H1 (cell line): ENCODE data around the gene OOSP3. TPM values are rescaled to one million over a fixed set of nuclear protein-coding genes. Genes with fewer than 3 reads are reported as not detected.

Experiments
- CTCF ChIA-PET: fragments of 300-600 bp; sonication (Branson Sonifier 250); formaldehyde crosslinking; loops from one replicate; lab custom pipeline; 2021; ENCODE audit not compliant: partially characterized antibody; lab: Charles Lee
- POLR2A ChIA-PET: fragments of 300-600 bp; sonication (Branson Sonifier 250); formaldehyde crosslinking; loops from one replicate; lab custom pipeline; 2021; ENCODE audit warnings: inconsistent platforms; ENCODE audit not compliant: partially characterized antibody; lab: Charles Lee
- DNase-seq, 2 experiments: peaks; one replicate each; pipeline versions ENCODE4 v3.0.0 to v3.0.0-alpha.2; 2010 to 2022; ENCODE audit warnings: low spot score in 2 of 2, low read depth in 1 of 2, mixed read lengths in 1 of 2
- FAIRE-seq: peaks from 2 replicates; lab custom pipeline; 2011; peaks lifted over from hg19 to GRCh38; lab: Jason Lieb, UNC
- H2AFZ ChIP-seq: 2 replicates; pipeline ENCODE4 v1.8.1; 2012; ENCODE audit warnings: low read length, inconsistent platforms
- H2AK5ac ChIP-seq: 2 replicates; pipeline ENCODE4 v1.6.1; 2013; ENCODE audit warnings: low read depth, low read length
- H2BK120ac ChIP-seq: replicated peaks from 2 replicates; pipeline ENCODE3; 2013; ENCODE audit warnings: low read depth, low read length, inconsistent platforms
- H2BK12ac ChIP-seq: 2 replicates; pipeline ENCODE4 v1.6.1; 2013; ENCODE audit warnings: low read depth, low read length
- H2BK15ac ChIP-seq: 2 replicates; pipeline ENCODE4 v1.6.1; 2013; ENCODE audit warnings: low read length
- H2BK20ac ChIP-seq: 2 replicates; pipeline ENCODE4 v1.6.1; 2013; ENCODE audit warnings: low read length
- H2BK5ac ChIP-seq: 2 replicates; pipeline ENCODE4 v1.6.1; 2013; ENCODE audit warnings: low read depth, low read length
- H3K14ac ChIP-seq: 2 replicates; pipeline ENCODE4 v1.6.1; 2013; ENCODE audit warnings: inconsistent platforms; ENCODE audit not compliant: insufficient read length
- H3K18ac ChIP-seq: 2 replicates; pipeline ENCODE4 v1.6.1; 2013; ENCODE audit warnings: low read length; ENCODE audit errors: extremely low read depth
- H3K23ac ChIP-seq: 2 replicates; pipeline ENCODE4 v1.6.1; 2013; ENCODE audit warnings: inconsistent platforms; ENCODE audit not compliant: insufficient read length
- H3K23me2 ChIP-seq: 2 replicates; pipeline ENCODE4 v1.6.1; 2013; ENCODE audit warnings: low read depth, low read length
- H3K27ac ChIP-seq: 2 replicates; pipeline ENCODE4 v1.6.1; 2011; ENCODE audit warnings: low read depth, low read length, inconsistent platforms
- H3K27me3 ChIP-seq, 4 experiments: replicated peaks in 1 of 4; 1 replicate in 1 of 4; 2 replicates in 3 of 4; pipeline versions ENCODE4 v1.6.1 to v1.8.1; 2011 to 2013; ENCODE audit warnings: low read length in 3 of 4, mild to moderate bottlenecking in 3 of 4, inconsistent platforms in 2 of 4, mixed read lengths in 2 of 4, moderate library complexity in 1 of 4; ENCODE audit not compliant: control insufficient read depth in 3 of 4, insufficient read depth in 3 of 4; ENCODE audit errors: extremely low read depth in 1 of 4
- H3K36me3 ChIP-seq, 4 experiments: 2 replicates each; pipeline versions ENCODE4 v1.6.1 to v1.8.1; 2011 to 2013; ENCODE audit warnings: mild to moderate bottlenecking in 4 of 4, low read length in 3 of 4, moderate library complexity in 2 of 4, control low read depth in 1 of 4, inconsistent platforms in 1 of 4; ENCODE audit not compliant: insufficient read depth in 4 of 4, control insufficient read depth in 2 of 4
- H3K4ac ChIP-seq: replicated peaks from 2 replicates; pipeline ENCODE3; 2013; ENCODE audit warnings: low read length, low read depth, mixed read lengths, inconsistent platforms; ENCODE audit not compliant: insufficient read length
- H3K4me1 ChIP-seq, 4 experiments: replicated peaks in 1 of 4; 1 replicate in 1 of 4; 2 replicates in 3 of 4; pipeline versions ENCODE4 v1.6.1 to v1.8.1; 2011 to 2013; ENCODE audit warnings: low read length in 3 of 4, inconsistent platforms in 2 of 4, mixed read lengths in 1 of 4; ENCODE audit not compliant: insufficient read depth in 4 of 4, control insufficient read depth in 3 of 4
- H3K4me2 ChIP-seq, 2 experiments: 2 replicates each; pipeline versions ENCODE4 v1.6.1 to v1.8.1; 2011 to 2013; ENCODE audit warnings: low read depth in 2 of 2, low read length in 2 of 2, control low read depth in 1 of 2, inconsistent platforms in 1 of 2, mild to moderate bottlenecking in 1 of 2; ENCODE audit not compliant: insufficient read depth in 1 of 2
- H3K4me3 ChIP-seq, 4 experiments: fragments of 200-600, 300-600 bp in 1 of 4; sonication (generic), shearing (Covaris generic), sonication (Bioruptor Twin) in 1 of 4; 2 replicates each; pipeline versions ENCODE4 v1.5.1 to v1.8.1; 2011 to 2016; ENCODE audit warnings: low read length in 4 of 4, low read depth in 3 of 4, control low read depth in 2 of 4, inconsistent platforms in 2 of 4, mild to moderate bottlenecking in 2 of 4, mixed read lengths in 1 of 4, moderate library complexity in 1 of 4; ENCODE audit not compliant: insufficient read depth in 2 of 4; ENCODE audit errors: extremely low read depth in 1 of 4
- H3K56ac ChIP-seq: replicated peaks from 2 replicates; pipeline ENCODE3; 2013; ENCODE audit warnings: low read depth, mild to moderate bottlenecking, mixed read lengths, low read length, inconsistent platforms; ENCODE audit not compliant: insufficient read length
- H3K79me1 ChIP-seq: 2 replicates; pipeline ENCODE4 v1.6.1; 2013; ENCODE audit warnings: low read depth, low read length, control low read depth
- H3K79me2 ChIP-seq, 2 experiments: 2 replicates each; pipeline versions ENCODE4 v1.6.1 to v1.8.1; 2012 to 2013; ENCODE audit warnings: low read length in 2 of 2, mild to moderate bottlenecking in 2 of 2, inconsistent platforms in 1 of 2; ENCODE audit not compliant: insufficient read depth in 2 of 2, control insufficient read depth in 1 of 2
- H3K9ac ChIP-seq, 4 experiments: replicated peaks in 1 of 4; 1 replicate in 1 of 4; 2 replicates in 3 of 4; pipeline versions ENCODE4 v1.6.1 to v1.8.1; 2011 to 2013; ENCODE audit warnings: low read depth in 3 of 4, low read length in 3 of 4, control low read depth in 2 of 4, mild to moderate bottlenecking in 2 of 4, moderate library complexity in 2 of 4, inconsistent platforms in 1 of 4; ENCODE audit errors: extremely low read depth in 1 of 4
- H3K9me3 ChIP-seq, 2 experiments: 2 replicates each; pipeline versions ENCODE4 v1.6.1 to v1.8.1; 2012 to 2013; ENCODE audit warnings: mild to moderate bottlenecking in 2 of 2, moderate library complexity in 2 of 2, control low read depth in 1 of 2, inconsistent platforms in 1 of 2, low read depth in 1 of 2, low read length in 1 of 2, mixed read lengths in 1 of 2; ENCODE audit not compliant: insufficient read depth in 2 of 2
- H4K20me1 ChIP-seq, 2 experiments: replicated peaks in 1 of 2; 2 replicates each; pipeline versions ENCODE3 to v1.8.1; 2011 to 2013; ENCODE audit warnings: inconsistent platforms in 2 of 2, low read length in 2 of 2, mild to moderate bottlenecking in 1 of 2; ENCODE audit not compliant: insufficient read depth in 2 of 2, control insufficient read depth in 1 of 2
- H4K5ac ChIP-seq: 2 replicates; pipeline ENCODE4 v1.6.1; 2013; ENCODE audit warnings: low read length, low read depth, mixed read lengths, inconsistent platforms; ENCODE audit not compliant: insufficient read length
- H4K8ac ChIP-seq: 2 replicates; pipeline ENCODE4 v1.8.0; 2013; ENCODE audit warnings: mild to moderate bottlenecking, moderate library complexity, low read length, inconsistent platforms; ENCODE audit not compliant: insufficient read depth; ENCODE audit errors: extremely low read depth
- H4K91ac ChIP-seq: replicated peaks from 2 replicates; pipeline ENCODE3; 2013; ENCODE audit warnings: low read length, mixed read lengths, inconsistent platforms; ENCODE audit not compliant: insufficient read length
- BRCA1 ChIP-seq: IDR thresholded peaks from 2 replicates; pipeline ENCODE4 v1.6.1; 2012; ENCODE audit warnings: low read depth, low read length, improper control_type of control experiment
- CEBPB ChIP-seq: IDR thresholded peaks from 2 replicates; pipeline ENCODE4 v1.6.1; 2012; ENCODE audit warnings: low read depth, low read length
- CHD1 ChIP-seq: IDR thresholded peaks from 2 replicates; pipeline ENCODE4 v1.6.1; 2012; ENCODE audit warnings: low read depth, low read length, improper control_type of control experiment
- CHD2 ChIP-seq: IDR thresholded peaks from 2 replicates; pipeline ENCODE4 v1.6.1; 2012; ENCODE audit warnings: low read length, improper control_type of control experiment
- EZH2 ChIP-seq: fragments of 200-600 bp; sonication (generic); IDR thresholded peaks from 2 replicates; pipeline ENCODE4 v1.7.1; 2012; ENCODE audit warnings: low read depth, mild to moderate bottlenecking, moderate library complexity, low read length, inconsistent platforms; ENCODE audit not compliant: severe bottlenecking
- GTF2F1 ChIP-seq: IDR thresholded peaks from 2 replicates; pipeline ENCODE4 v1.6.1; 2012; ENCODE audit warnings: low read depth, low read length, improper control_type of control experiment, borderline replicate concordance
- KDM1A ChIP-seq: fragments of 200-600, 300-600 bp; sonication (generic); IDR thresholded peaks from 2 replicates; pipeline ENCODE4 v1.7.1; 2016; ENCODE audit warnings: mild to moderate bottlenecking, low read length, borderline replicate concordance
- KDM5A ChIP-seq: fragments of 200-600 bp; IDR thresholded peaks from 2 replicates; pipeline ENCODE4 v1.7.1; 2012; ENCODE audit warnings: mild to moderate bottlenecking, low read length, inconsistent platforms, mixed read lengths
- MAFK ChIP-seq: IDR thresholded peaks from 2 replicates; pipeline ENCODE4 v1.6.1; 2012; ENCODE audit warnings: low read depth, mild to moderate bottlenecking, improper control_type of control experiment, low read length
- NANOG ChIP-seq: IDR thresholded peaks from 2 replicates; pipeline ENCODE4 v1.6.1; 2011; ENCODE audit warnings: low read length, low read depth, mild to moderate bottlenecking, inconsistent platforms; ENCODE audit not compliant: insufficient read depth, poor library complexity, severe bottlenecking
- PHF8 ChIP-seq: fragments of 200-600 bp; sonication (generic); conservative IDR thresholded peaks from 2 replicates; pipeline ENCODE4 v1.7.1; 2012; ENCODE audit warnings: low read depth, mild to moderate bottlenecking, inconsistent platforms, low read length, moderate library complexity
- RNF2 ChIP-seq: fragments of 200-900, 300-1000 bp; sonication (generic); IDR thresholded peaks from 2 replicates; pipeline ENCODE4 v1.7.1; 2016; ENCODE audit warnings: borderline replicate concordance, low read depth, mild to moderate bottlenecking, antibody characterized with exemption, low read length; ENCODE audit not compliant: poor library complexity, severe bottlenecking; ENCODE audit errors: missing control alignments
- SIX5 ChIP-seq: IDR thresholded peaks from 2 replicates; pipeline ENCODE4 v1.6.1; 2011; ENCODE audit warnings: mild to moderate bottlenecking, low read depth, low read length
- SP1 ChIP-seq: IDR thresholded peaks from 2 replicates; pipeline ENCODE4 v1.6.1; 2011; ENCODE audit warnings: low read depth, low read length
- SP4 ChIP-seq: IDR thresholded peaks from 2 replicates; pipeline ENCODE4 v1.6.1; 2012; ENCODE audit warnings: low read length, inconsistent platforms
- TCF12 ChIP-seq: IDR thresholded peaks from 2 replicates; pipeline ENCODE4 v1.6.1; 2011; ENCODE audit warnings: low read depth, mild to moderate bottlenecking, low read length
- whole genome bisulfite sequencing, 2 experiments: shearing (Covaris generic) in 1 of 2; methylation state at CpG; one replicate each; pipeline versions ENCODE4 v1.1.6 to v1.1.7; 2013 to 2015; ENCODE audit warnings: low lambda C conversion rate in 2 of 2, mixed read lengths in 2 of 2, inconsistent platforms in 1 of 2, low coverage in 1 of 2, missing lambda C conversion rate in 1 of 2; ENCODE audit not compliant: insufficient replicate concordance in 2 of 2, insufficient coverage in 1 of 2, insufficient read length in 1 of 2; ENCODE audit errors: extremely low coverage in 1 of 2, missing lambda C conversion rate in 1 of 2; 5-methylcytosine and 5-hydroxymethylcytosine counted together
- polyA plus RNA-seq, 7 experiments: library from polyadenylated mRNA; depleted of rRNA in 3 of 7; stranded (reverse) in 5 of 7; unstranded in 2 of 7; fragments of >200 nt in 5 of 7; fragments of 200-250 nt in 2 of 7; gene quantifications; 1 replicate in 5 of 7; 2 replicates in 1 of 7; 4 replicates in 1 of 7; pipeline versions ENCODE4 v1.2.1 to v1.2.3, GENCODE V29; 2011 to 2013; ENCODE audit warnings: missing spikeins in 2 of 7, mixed read lengths in 2 of 7
- total RNA-seq: library from RNA; stranded (reverse); fragmentation: NEBNext Ultra II Directional; extraction: Animal tissue kit (Norgen Biotek cat#: 25700); gene quantifications from 2 replicates; pipeline ENCODE4 v1.2.1, GENCODE V29; 2021

The OOSP3 gene
- total and polyA plus RNA-seq, 2 of the 8 experiments (the other 6 are each of a cell fraction or from before 2014, with no cell fraction given), result not detected

- H3K23me2 ChIP-seq, result no peaks in the 10 kb centered on the region
- H2BK5ac ChIP-seq, result no peak overlapping the region
- no peak overlapping the region for H2BK15ac ChIP-seq
- no peaks in the 10 kb centered on the region for H3K9me3 ChIP-seq
- no peak for FAIRE-seq
- no peak overlapping the region for H3K4me2 ChIP-seq
- H3K79me1 ChIP-seq, result no peaks in the 10 kb centered on the region
- H3K27me3 ChIP-seq, result no peaks in the 10 kb centered on the region
- no peaks in the 10 kb centered on the region for H3K79me2 ChIP-seq
- H2AFZ ChIP-seq, result no peak overlapping the region
- peaks cover 0 to 1% (median 0%) of the 10 kb centered on the region in 4 experiments; a peak in 1 of 7 replicates for H3K4me1 ChIP-seq
- H2BK20ac ChIP-seq, result no peak overlapping the region
- no peak overlapping the region for H3K9ac ChIP-seq
- H4K5ac ChIP-seq, result no peak overlapping the region
- ChIA-PET POLR2A (no interaction called here), CTCF (interaction anchor here (0.7 kb wide), 1 partner anchor 511 kb away, joined by 3 read pairs; no protein-coding TSS in a partner anchor)
- no peak overlapping the region for H4K8ac ChIP-seq
- 83% methylated on average over 1 of the region's 1 CpG; no CpG with 5 or more reads in 1 of the 2 experiments for WGBS, 2 experiments
- H3K18ac ChIP-seq, result no peak overlapping the region
- no peak overlapping the region for H2BK120ac ChIP-seq
- H3K27ac ChIP-seq, result no peak overlapping the region
- no peak for DNase-seq
- no peak overlapping the region for H3K23ac ChIP-seq
- no peak overlapping the region for H2AK5ac ChIP-seq
- no peaks in the 10 kb centered on the region for H4K20me1 ChIP-seq
- no peak overlapping the region for H3K14ac ChIP-seq
- no peak overlapping the region for H2BK12ac ChIP-seq
- H4K91ac ChIP-seq, result no peak overlapping the region
- H3K36me3 ChIP-seq, result no peaks in the 10 kb centered on the region
- H3K4ac ChIP-seq, result no peak overlapping the region
- no peak overlapping the region for H3K4me3 ChIP-seq
- no peak overlapping the region for H3K56ac ChIP-seq
- no peak for TF ChIP-seq SIX5
- no peak for TF ChIP-seq TCF12
- no peak for TF ChIP-seq EZH2
- TF ChIP-seq SP4, result no peak
- TF ChIP-seq CEBPB, result no peak
- no peak for TF ChIP-seq CHD1
- no peak for TF ChIP-seq SP1
- TF ChIP-seq PHF8, result no peak
- TF ChIP-seq NANOG, result no peak
- no peak for TF ChIP-seq BRCA1
- TF ChIP-seq KDM5A, result no peak
- TF ChIP-seq GTF2F1, result no peak
- no peak for TF ChIP-seq RNF2
- no peak for TF ChIP-seq KDM1A
- no peak for TF ChIP-seq MAFK
- no peak for TF ChIP-seq CHD2
These were observed 5.0 kb downstream of the OOSP3 start for GRCh38 chr11:59883597-59883996.
